PC-9 (cell line): ENCODE data around the gene CHRM3. TPM values are rescaled to one million over a fixed set of nuclear protein-coding genes. Genes with fewer than 3 reads are reported as not detected.

Source experiments
- BruUV-seq: library from RNA; stranded (reverse); fragments of 400-500 nt; replicated peaks from 2 replicates; lab custom pipeline; 2021; lab: Mats Ljungman, UMichigan
- CTCF ChIA-PET: fragments of 300-600 bp; sonication (Branson Sonifier 250); formaldehyde crosslinking; loops from one replicate; lab custom pipeline; 2022; ENCODE audit warnings: antibody characterized with exemption; lab: Charles Lee
- POLR2A ChIA-PET: fragments of 300-600 bp; sonication (Branson Sonifier 250); formaldehyde crosslinking; loops from one replicate; lab custom pipeline; 2022; ENCODE audit warnings: antibody characterized with exemption; ENCODE audit not compliant: unreplicated experiment; lab: Charles Lee
- DNase-seq, 2 experiments: peaks; one replicate each; pipeline versions ENCODE4 v3.0.0 to v3.0.0-alpha.2; 2015 to 2022; ENCODE audit warnings: mixed read lengths in 1 of 2
- H2AFZ ChIP-seq: fragments of 200-600 bp; sonication (generic); 2 replicates; pipeline ENCODE4 v1.8.1; 2017; ENCODE audit warnings: antibody characterized with exemption
- H3F3A ChIP-seq: fragments of 200-600 bp; sonication (generic); 2 replicates; pipeline ENCODE4 v1.8.1; 2017; ENCODE audit warnings: antibody characterized with exemption, mild to moderate bottlenecking, low read depth; ENCODE audit not compliant: insufficient read depth
- H3K27ac ChIP-seq: fragments of 200-600 bp; sonication (generic); 2 replicates; pipeline ENCODE4 v1.6.1; 2016; ENCODE audit warnings: mixed run types
- H3K27me3 ChIP-seq: fragments of 200-600 bp; sonication (generic); 2 replicates; pipeline ENCODE4 v1.6.1; 2016; ENCODE audit warnings: low read depth, mixed run types; ENCODE audit not compliant: insufficient read depth
- H3K36me3 ChIP-seq: fragments of 200-600 bp; sonication (generic); 2 replicates; pipeline ENCODE4 v1.6.1; 2016; ENCODE audit warnings: low read depth, mixed run types
- H3K4me1 ChIP-seq: fragments of 200-600 bp; sonication (generic); replicated peaks from 2 replicates; pipeline ENCODE4 v1.6.1; 2016; ENCODE audit warnings: mixed run types; ENCODE audit not compliant: insufficient read depth
- H3K4me2 ChIP-seq: fragments of 200-600 bp; sonication (generic); 2 replicates; pipeline ENCODE4 v1.6.1; 2017; ENCODE audit warnings: mixed run types
- H3K4me3 ChIP-seq: fragments of 200-600 bp; sonication (generic); 2 replicates; pipeline ENCODE4 v1.6.1; 2016; ENCODE audit warnings: mixed run types
- H3K79me2 ChIP-seq: fragments of 200-600 bp; sonication (generic); 2 replicates; pipeline ENCODE4 v1.6.1; 2017; ENCODE audit warnings: low read depth, mixed run types
- H3K9me2 ChIP-seq: fragments of 200-600 bp; sonication (generic); 2 replicates; pipeline ENCODE4 v1.8.1; 2017; ENCODE audit warnings: mild to moderate bottlenecking; ENCODE audit not compliant: insufficient read depth
- H3K9me3 ChIP-seq: fragments of 200-600 bp; sonication (generic); 2 replicates; pipeline ENCODE4 v1.8.1; 2016; ENCODE audit warnings: low read depth; ENCODE audit not compliant: insufficient read depth
- H4K20me1 ChIP-seq: fragments of 200-600 bp; sonication (generic); 2 replicates; pipeline ENCODE4 v1.8.1; 2017; ENCODE audit not compliant: insufficient read depth
- EZH2 ChIP-seq: fragments of 200-600 bp; sonication (generic); IDR thresholded peaks from 2 replicates; pipeline ENCODE4 v1.8.0; 2017; ENCODE audit warnings: antibody characterized with exemption, low read depth
- intact Hi-C: fragments of 100-400 bp; cut with micrococcal nuclease; formaldehyde crosslinking; loops from one replicate; pipeline ENCODE4 v1.10.0; 2022; ENCODE audit not compliant: unreplicated experiment
- total RNA-seq: library from RNA; stranded (reverse); gene quantifications from 2 replicates; pipeline ENCODE4 v1.2.3, GENCODE V29; 2021
- TF ChIP-seq, protein P1 (sequence below): fragments of 200-600 bp; sonication (generic); conservative IDR thresholded peaks from 2 replicates; pipeline ENCODE4 v1.6.1; 2017; ENCODE audit warnings: mixed run types, antibody characterized with exemption, mild to moderate bottlenecking, moderate library complexity

CHRM3 gene
- total RNA-seq, 1 experiment from 2014 or later: 6.1 TPM

DNA sequence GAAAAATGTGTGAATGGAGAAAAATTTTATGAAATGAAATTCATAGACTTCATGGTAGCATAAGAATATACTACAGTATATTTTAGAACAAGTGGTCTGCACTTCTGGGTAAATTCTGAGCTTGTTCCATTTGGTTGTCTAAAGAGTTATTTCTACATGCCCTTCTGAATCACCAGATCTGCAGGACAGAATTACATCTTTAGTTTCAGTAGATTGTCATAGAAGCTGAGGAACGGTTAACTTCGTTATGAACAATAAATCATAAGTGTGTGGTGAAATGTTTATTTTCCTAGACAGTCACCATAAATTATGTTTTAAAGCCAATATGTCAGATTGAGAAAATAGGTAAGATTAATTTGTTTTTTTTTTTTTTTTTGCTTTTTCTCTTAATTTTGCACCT, 30.9 kb downstream of the CHRM3 start:
- Histone ChIP-seq H3F3A (no peaks in the 10 kb centered on the region), H3K27ac (no peak overlapping the region), H3K36me3 (no peaks in the 10 kb centered on the region), H3K4me2 (no peak overlapping the region), H3K4me1 (no peaks in the 10 kb centered on the region), H2AFZ (no peak overlapping the region), H3K4me3 (no peak overlapping the region), H3K9me3 (no peaks in the 10 kb centered on the region), H3K79me2 (no peaks in the 10 kb centered on the region), H4K20me1 (no peaks in the 10 kb centered on the region), H3K9me2 (no peaks in the 10 kb centered on the region), H3K27me3 (no peaks in the 10 kb centered on the region)
- BruUV-seq: no TSS peak
- TF ChIP-seq EZH2: no peak
- TF ChIP-seq, protein P1, sequence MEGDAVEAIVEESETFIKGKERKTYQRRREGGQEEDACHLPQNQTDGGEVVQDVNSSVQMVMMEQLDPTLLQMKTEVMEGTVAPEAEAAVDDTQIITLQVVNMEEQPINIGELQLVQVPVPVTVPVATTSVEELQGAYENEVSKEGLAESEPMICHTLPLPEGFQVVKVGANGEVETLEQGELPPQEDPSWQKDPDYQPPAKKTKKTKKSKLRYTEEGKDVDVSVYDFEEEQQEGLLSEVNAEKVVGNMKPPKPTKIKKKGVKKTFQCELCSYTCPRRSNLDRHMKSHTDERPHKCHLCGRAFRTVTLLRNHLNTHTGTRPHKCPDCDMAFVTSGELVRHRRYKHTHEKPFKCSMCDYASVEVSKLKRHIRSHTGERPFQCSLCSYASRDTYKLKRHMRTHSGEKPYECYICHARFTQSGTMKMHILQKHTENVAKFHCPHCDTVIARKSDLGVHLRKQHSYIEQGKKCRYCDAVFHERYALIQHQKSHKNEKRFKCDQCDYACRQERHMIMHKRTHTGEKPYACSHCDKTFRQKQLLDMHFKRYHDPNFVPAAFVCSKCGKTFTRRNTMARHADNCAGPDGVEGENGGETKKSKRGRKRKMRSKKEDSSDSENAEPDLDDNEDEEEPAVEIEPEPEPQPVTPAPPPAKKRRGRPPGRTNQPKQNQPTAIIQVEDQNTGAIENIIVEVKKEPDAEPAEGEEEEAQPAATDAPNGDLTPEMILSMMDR: no peak
- intact Hi-C loops: no loop called here
- DNase-seq: no peak
- POLR2A ChIA-PET: no interaction called here
- CTCF ChIA-PET: no interaction called here

DNA sequence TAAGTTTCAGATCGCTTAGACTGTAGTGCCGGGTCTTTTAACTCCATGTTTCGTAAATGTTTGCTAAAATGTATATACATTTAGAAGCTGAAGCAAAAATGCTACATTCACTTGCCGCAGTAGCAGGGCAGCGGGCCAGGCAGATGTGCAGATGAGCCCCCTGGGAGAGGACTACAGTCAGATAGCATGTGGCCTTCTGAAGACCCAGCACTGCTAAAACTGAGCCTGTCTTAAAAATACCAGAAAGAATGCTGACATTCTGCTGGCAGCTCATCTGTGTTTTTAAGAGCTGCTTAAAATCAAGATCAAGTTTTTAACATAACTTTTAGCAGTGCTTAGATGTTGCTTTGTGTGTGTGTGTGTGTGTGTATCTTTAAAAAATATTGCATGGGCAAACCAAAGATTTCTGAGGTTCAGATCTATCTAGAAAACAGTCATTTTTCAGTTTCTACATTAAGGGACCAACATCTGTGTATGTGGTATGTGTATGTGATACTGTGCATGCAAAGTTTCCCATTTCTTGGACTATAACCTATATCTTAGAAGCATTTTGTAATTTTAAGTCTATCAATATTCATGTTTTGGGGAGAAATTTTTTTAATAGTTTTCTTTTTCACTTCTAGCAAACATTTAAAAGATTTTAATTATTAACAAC, 31.7 kb downstream of the CHRM3 start:
- H4K20me1 ChIP-seq: no peaks in the 10 kb centered on the region
- no peak for DNase-seq
- no peaks in the 10 kb centered on the region for H3K9me2 ChIP-seq
- no peaks in the 10 kb centered on the region for H3K27me3 ChIP-seq
- no peak overlapping the region for H2AFZ ChIP-seq
- H3F3A ChIP-seq: no peaks in the 10 kb centered on the region
- intact Hi-C loops: no loop called here
- BruUV-seq: no TSS peak
- H3K4me3 ChIP-seq: no peak overlapping the region
- no peaks in the 10 kb centered on the region for H3K79me2 ChIP-seq
- H3K4me2 ChIP-seq: no peak overlapping the region
- ChIA-PET POLR2A (no interaction called here), CTCF (no interaction called here)
- H3K9me3 ChIP-seq: no peaks in the 10 kb centered on the region
- no peak for TF ChIP-seq EZH2
- TF ChIP-seq, protein P1: no peak
- H3K36me3 ChIP-seq: no peaks in the 10 kb centered on the region
- H3K27ac ChIP-seq: no peak overlapping the region
- no peaks in the 10 kb centered on the region for H3K4me1 ChIP-seq

GRCh38 chr1:239418681-239419080, 32.3 kb downstream of the CHRM3 start:
- intact Hi-C loops: no loop called here
- TF ChIP-seq EZH2: no peak
- TF ChIP-seq, protein P1: no peak
- no peak overlapping the region for H2AFZ ChIP-seq
- no peak overlapping the region for H3K4me2 ChIP-seq
- ChIA-PET POLR2A (no interaction called here), CTCF (no interaction called here)
- DNase-seq: no peak
- H3K9me3 ChIP-seq: no peaks in the 10 kb centered on the region
- H3K9me2 ChIP-seq: no peaks in the 10 kb centered on the region
- H3F3A ChIP-seq: no peaks in the 10 kb centered on the region
- H4K20me1 ChIP-seq: no peaks in the 10 kb centered on the region
- BruUV-seq: no TSS peak
- H3K27ac ChIP-seq: no peak overlapping the region
- no peaks in the 10 kb centered on the region for H3K27me3 ChIP-seq
- H3K4me3 ChIP-seq: no peak overlapping the region
- H3K4me1 ChIP-seq: no peaks in the 10 kb centered on the region
- H3K79me2 ChIP-seq: no peaks in the 10 kb centered on the region
- H3K36me3 ChIP-seq: no peaks in the 10 kb centered on the region
